Measurements from ENCODE around the gene HAL.

Gene HAL, protein sequence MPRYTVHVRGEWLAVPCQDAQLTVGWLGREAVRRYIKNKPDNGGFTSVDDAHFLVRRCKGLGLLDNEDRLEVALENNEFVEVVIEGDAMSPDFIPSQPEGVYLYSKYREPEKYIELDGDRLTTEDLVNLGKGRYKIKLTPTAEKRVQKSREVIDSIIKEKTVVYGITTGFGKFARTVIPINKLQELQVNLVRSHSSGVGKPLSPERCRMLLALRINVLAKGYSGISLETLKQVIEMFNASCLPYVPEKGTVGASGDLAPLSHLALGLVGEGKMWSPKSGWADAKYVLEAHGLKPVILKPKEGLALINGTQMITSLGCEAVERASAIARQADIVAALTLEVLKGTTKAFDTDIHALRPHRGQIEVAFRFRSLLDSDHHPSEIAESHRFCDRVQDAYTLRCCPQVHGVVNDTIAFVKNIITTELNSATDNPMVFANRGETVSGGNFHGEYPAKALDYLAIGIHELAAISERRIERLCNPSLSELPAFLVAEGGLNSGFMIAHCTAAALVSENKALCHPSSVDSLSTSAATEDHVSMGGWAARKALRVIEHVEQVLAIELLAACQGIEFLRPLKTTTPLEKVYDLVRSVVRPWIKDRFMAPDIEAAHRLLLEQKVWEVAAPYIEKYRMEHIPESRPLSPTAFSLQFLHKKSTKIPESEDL

DNA sequence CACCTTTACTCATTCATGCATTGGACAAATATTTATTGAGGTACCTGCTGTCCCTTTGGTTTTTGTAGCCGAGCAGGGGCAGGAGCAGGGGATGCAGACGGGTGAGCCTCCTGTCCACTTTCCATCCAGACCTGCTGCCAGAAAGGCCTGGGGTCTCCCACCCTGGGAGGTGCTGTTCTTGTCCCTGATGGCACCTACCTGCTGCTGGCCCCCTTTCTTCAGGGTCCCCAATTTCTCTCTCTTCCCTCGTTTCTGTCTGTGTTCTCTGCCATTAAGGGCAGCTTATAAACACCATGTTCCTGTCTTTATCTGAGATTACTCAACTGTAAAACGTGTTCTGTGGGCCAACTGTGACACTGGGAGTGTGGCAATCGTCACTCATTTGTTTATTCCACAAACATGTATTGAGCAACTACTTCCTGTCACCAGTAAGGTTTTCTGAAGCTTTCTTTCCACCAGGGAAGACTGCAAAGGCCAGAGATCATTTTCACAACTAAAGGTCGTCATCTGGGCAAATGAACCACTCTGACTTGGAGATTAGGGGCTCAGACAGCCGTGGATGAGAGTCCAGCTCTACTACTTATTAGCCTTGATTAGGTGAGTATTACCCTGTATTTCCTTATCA is at the start of gene HAL:
TSS of gene HAL (minus strand) at position 311 of the 625 bp plus-strand sequence. CDS start 434 bp downstream, outside the sequence.
- no peak for DNase-seq (ENCODE audit: low read depth)

DNA sequence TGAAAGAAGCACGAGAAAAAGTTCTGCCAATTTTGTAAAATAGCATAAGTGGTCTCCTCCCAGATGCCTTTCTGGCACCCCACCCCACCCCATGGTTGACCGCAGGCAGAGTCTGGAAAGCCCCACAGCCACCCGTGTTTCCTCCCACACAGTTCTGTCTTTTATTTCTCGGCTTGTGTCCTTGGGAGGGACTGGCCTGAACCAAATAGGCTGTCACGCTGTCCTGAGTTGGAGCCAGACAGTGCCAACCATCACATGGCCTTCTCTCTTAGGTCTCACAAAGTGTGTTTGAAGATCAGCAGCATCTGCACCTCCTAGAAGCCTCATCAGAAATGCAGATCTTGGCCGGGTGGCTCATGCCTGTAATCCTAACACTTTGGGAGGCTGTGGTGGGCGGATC is 49.4 kb upstream of the HAL start:
- no peak for DNase-seq (ENCODE audit: low read depth)

DNA sequence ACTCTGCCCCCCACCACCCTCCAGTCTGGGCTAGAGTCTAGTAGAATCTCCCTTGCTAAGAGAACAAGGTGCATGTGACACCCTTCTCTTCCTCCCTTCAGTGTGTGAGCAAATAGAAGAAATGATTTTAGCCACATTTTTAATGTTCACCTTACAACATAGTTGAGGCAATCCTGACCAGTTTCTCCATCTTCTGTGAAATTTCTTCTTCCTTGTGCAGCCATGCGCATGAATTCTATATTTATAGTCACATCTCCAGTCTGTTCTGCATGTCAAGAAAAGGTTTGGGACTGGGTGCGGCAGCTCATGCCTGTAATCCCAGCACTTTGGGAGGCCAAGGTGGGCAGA is 48.8 kb upstream of the HAL start:
- DNase-seq (ENCODE audit: low read depth): no peak

DNA sequence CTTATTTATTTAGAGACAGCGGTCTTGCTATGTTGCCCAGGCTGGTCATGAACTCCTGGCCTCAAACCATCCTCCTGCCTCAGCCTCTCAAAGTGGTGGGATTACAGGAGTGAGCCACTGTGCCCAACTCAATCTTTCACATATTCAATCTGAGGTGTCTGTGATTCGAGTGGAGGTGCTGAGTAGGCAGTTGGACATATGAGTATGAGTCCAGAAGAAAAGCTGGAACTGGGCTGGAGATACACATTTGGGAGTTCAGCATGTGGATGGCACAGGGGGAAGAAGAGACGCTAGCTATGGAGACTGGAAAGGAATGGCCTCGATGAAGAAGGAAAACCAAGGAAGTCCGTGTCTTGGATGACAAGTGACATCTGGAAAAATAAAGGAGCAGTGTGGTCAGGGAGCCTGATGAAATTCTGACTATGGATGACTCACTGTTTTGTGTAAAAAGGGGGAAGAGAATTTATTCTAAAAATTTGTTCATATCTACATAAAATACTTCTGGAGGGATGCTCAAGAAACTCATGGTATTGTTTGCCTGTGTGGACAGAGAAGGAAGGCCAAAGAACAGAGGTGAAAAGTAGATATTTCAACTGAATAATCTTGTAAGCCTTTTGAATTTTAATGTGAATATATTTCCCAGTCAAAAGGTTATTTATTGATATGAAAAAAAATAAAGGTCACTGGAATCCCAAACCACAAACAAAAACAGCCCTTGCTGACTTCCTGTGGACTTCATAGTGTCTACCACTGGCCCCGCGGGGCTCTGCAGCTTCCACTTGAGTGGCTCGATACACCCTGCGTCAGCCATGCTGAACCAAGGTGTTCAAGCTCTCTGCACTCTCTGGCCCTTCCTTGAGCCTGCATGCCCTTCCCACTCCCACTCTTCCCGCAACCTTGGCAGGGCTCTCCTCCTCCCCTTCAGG is 48.1 kb upstream of the HAL start:
- no peak for DNase-seq (ENCODE audit: low read depth)

DNA sequence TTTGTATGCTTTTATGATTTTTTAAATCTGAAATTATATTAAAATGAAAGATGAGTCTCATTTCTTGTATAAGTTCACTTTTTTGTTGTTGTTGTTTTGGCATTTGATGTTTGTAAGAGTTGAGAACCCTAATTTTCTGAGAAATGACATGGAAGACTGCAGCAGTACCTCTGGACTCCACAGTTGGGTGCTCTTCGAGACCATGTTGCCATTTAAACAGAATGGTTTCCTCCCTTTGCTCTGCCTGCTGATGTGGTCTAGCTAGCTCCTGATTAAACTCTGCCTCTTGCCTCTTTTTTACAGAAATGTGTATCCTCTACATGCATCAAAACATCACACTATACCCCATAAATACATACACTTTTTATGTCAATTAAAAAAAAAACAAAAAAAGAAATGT is 45.0 kb upstream of the HAL start:
- no peak for DNase-seq (ENCODE audit: low read depth)

DNA sequence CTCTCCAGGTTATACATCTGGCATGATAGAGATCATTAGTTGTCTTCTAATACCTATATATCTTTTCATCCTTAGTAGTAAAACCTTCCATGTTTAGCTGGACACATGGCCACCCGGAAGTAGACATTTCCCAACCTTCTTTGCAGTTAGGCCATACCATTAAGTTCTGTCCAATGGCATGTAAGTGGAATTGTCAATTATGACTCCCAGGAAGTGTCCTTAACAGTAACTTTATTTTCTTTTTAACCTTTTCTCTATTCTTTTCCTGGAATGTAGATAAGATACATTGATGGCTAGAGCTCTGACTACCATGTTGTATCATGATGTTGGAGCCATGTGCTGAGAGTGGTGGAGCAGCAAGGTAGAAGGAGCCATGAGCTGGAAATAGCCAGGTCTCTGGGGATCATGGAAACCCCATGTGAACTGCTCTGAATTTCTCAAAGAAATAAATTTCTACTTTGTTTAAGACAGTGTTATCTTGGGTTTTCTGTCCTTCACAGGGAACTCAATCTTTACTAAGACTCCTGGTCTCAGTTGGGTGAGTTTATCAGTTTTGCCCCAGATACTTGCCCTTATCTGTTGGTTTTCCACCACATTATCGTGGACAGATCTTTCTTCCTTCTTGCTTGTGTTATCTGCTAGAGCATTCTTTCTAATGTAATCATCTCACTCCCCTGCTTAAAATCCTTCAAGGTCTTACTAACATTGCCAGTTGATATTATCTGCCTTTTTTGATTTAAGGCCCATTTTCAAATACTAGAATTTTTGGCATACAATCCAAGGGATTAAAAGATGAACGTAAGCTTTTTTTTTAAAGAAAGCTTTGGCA is 44.4 kb upstream of the HAL start:
- no peak for DNase-seq (ENCODE audit: low read depth)

DNA sequence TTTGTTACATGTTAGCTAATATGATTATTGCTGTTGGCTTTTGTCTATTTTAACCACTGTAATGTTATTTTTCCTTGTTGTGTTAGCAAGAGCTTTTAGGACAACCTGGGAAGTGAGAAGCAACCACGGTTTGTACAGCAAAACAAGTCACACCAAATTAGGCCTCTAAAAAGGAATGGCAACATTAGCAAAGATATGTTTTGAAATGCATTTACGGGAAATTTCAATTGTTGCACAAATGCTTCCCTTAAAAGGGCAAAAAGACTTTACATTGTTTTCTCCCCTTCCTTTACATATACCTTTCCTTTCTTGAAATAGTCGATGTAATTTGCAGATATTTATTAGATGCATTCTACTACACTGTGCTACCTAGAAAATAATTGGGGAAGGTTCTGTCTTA is 43.4 kb upstream of the HAL start:
- DNase-seq (ENCODE audit: low read depth): no peak

DNA sequence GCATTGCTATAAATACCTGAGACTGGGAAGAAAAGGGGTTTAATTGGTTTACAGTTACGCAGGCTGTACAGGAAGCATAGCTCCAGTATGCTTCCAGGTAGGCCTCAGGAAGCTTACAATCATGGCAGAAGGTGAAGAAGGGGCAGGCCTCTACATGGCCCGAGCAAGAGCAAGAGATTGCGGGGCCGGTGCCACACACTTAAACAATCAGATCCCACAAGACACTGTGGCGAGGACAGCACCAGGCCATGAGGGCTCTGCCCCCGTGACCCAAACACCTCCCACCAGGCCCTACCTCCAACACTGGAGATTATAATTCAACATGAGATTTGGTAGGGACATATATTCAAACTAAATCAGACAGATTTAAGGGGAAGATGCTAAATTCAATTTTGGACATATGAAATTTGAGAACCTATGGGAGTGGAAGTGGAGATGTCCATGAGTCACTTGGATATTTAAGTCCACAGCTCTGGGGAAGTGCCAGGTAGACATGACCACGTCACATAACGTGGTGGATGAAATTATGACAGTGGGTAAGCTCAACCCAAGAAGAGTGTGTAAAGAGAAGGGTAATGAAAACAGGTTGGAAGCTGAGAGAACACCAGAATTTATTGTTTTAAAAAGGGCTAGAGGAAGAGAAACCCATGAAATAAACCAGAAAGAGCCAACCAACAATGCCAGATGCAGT is 40.8 kb upstream of the HAL start:
- DNase-seq (ENCODE audit: low read depth): no peak

DNA sequence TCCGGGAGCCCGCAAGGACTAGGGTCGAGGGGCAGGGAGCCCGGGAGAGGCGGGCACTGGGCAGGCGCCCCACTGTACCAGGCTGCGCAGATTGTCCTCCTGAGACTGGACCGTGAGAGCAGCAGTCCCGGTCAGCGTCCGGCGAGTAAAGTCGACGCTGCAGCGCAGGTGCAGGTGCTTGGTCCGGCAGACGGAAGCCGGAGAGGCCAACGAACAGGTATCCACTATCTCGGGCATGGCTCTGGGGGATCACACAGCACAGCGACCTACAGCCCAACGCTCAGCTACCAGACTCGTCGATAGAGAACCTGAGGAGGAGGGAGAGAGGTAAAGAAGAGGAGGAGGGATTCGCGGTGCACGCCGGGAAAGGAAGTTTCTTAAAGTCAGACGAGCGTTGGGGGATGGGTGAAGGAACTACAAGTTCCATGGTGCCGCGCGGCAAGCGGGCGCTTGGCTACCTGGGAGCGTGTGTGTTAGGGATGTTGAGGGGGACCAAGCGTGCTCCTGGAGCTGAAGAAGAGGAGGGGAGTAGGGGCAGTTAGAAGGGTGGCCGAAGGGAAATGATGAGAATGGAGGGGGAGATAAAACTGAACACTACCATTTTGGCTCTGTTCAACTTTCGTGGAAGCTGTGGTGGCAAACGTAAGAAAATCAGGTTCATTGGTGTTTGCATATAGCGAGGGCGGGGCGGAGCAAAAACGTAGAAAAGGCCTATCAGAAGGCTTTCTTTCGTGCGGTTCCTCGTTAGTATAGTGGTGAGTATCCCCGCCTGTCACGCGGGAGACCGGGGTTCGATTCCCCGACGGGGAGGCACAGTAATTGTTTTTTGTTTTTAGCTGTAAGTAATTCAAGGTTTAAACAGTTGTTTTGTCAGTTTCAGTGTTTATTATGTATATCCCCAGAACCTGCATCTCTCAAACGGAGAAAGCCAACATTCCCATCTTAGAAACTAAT is 39.4 kb upstream of the HAL start, which contains the start of gene LTA4H:
TSS of gene LTA4H (minus strand) at position 305 of the 954 bp plus-strand sequence. CDS start at position 237, 68 bp downstream.
- DNase-seq (ENCODE audit: low read depth): peak; percentile 93

DNA sequence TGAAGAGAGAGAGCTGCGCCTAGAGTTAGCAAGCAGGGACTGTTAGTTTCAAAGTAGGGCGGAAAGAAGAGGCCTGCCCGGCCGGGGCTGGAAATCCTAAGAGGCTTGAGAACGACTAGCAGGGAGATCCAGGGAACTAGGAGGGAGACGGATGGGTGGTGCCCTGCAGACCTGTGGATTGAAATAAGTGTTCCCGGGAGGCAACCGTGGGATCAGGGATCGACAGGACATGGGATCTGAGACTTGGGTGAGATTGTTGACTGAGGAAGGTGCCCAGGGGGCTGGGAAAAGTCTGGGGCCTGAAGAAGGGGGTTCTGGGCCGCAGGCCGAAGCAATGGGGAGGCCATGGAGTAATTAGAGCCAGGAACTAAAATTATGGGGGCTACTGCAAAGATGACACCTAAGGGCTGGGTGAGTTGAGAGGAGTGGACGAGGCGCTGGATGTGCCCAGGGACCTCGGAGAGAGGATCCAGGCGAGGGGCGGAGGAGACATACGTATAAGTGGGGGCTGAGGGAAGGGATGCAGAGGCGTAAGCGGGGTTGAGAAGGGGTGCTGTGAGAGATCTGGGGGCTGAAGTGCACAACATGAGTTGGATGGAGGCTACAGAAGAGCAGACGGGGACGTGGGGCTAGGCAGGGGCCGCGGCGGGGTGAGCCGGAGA is 38.6 kb upstream of the HAL start:
- no peak for DNase-seq (ENCODE audit: low read depth)

DNA sequence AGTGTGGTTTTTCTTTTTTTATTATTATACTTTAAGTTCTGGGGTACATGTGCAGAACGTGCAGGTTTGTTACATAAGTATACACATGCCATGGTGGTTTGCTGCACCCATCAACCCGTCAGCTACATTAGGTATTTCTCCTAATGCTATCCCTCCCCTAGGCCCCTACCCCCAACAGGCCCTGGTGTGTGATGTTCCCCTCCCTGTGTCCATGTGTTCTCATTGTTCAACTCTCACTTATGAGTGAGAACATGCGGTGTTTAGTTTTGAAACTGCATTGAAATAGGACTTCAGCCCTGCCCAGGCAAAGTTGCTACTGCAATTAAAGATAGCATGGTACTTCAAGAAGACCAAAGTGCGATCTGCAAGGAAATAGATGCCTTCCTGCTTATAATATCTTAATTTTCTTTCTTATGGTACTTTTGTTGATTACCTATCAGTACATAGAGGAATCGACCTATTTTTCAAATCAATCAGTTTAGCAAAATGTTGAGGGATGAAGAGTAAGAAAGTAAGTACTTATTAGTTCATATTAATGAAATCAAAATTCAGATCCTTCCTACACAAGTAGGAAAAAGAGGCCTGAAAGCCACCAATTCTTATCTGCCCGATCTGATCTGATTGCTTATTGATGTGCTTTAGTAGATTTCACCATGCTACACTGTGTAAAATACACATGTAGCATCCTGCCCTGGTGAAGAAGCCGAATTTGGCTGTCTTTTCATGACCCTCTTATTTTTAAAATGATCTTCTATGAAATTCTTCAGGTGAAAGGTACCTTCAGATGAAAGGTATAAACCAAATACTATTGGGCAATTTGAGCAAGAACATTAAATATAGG is 37.6 kb upstream of the HAL start:
- DNase-seq (ENCODE audit: low read depth): no peak

DNA sequence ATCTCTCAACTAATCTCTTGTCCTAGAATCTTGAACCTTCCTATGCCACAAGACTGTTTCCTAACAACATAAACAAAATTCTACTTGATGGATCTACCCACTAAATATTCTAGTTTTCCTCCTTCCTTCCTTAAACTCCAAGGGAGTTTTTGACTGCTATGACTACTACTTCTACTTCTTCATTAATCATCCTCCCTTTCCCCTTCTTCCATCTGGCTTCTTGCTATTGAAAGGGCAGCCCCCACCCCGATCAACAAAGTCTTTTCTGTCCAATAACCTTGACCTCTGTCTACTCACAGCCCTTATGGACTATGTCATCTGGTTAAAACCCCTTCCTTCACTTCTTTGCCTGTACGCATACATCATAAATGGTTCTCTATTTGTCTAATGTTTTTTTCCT is 33.7 kb upstream of the HAL start:
- DNase-seq (ENCODE audit: low read depth): no peak

DNA sequence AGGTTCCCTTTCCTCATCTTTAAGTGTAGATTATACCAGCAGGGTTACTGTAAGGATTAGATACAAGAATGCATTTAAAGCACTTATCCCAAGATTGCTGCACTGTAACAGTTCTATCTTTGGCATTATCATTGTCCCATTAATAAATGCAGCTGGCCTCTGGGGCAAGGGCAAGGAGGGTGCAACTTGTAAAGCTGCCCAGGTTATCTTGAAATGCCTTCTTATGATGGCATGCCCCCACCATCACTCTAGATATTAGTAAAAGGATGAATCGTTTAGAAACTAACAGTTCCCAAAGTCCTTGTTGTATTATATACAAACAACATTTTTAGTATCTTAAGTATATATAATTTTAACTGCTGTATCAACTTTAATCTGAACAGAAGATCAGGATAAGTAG is 32.4 kb upstream of the HAL start:
- no peak for DNase-seq (ENCODE audit: low read depth)

DNA sequence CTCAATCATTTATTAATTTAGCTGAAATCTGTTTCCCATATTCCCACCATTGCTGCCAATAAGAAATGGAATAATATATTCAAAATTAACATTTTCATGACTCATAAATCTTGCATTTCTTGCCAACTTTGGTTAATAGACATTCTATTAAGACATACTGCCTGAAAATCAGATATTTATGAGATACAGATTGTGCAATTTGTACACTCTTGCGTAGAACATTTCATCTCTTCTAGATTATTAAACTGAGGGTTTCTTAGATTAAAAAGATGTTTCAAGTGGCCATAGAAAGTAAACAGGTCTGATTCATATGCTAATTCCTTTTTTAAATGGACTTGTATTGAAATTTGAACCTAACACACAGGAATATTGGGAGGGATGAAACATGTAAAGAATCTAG is 30.2 kb upstream of the HAL start:
- DNase-seq (ENCODE audit: low read depth): no peak

DNA sequence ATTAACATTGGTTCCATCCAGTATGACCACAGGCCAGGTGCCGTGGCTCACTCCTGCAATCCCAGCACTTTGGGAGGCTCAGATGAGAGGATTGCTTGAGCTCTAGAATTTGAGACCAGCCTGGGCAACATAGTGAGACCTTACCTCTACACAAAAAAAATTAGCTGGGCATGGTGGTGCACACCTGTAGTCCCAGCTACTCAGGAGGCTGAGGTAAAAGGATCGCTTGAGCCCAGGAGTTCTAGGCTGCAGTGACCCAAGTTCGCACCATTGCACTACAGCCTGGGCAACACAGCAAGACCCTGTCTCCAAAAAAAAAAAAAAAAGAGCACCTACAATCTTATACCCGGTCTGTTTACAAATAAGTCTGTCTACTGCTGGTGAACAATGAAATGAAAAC is 29.4 kb upstream of the HAL start:
- DNase-seq (ENCODE audit: low read depth): no peak

DNA sequence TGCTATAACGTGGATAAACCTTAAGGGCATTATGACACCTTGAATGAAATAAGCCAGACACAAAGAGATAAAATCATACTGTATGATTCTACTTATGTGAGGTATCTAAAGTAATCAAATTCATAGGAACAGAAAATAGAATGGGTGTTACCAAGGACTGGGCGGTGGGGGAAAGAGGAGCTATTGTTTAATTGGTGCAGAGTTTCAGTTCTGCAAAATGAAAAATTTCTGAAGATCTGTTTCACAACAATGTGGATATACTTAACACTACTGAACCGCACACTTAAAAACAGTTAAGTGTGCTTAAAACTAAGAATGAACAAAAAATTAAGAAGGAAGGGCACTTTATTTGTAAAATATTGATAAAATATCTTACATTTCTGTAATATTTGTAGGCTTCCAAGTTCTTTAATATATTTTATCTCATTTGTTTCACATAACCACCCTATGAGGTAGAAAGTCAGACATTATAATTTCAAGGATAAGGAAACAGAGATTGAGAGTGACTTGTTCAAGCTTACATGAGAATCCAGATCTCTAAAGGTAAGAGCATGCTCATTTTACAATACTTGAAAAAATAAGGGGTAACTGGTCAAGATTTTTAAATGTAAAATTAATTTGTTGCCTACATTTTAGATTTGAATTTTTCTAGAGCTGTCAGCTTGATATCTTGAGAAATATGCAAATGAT is 24.3 kb upstream of the HAL start:
- no peak for DNase-seq (ENCODE audit: low read depth)

DNA sequence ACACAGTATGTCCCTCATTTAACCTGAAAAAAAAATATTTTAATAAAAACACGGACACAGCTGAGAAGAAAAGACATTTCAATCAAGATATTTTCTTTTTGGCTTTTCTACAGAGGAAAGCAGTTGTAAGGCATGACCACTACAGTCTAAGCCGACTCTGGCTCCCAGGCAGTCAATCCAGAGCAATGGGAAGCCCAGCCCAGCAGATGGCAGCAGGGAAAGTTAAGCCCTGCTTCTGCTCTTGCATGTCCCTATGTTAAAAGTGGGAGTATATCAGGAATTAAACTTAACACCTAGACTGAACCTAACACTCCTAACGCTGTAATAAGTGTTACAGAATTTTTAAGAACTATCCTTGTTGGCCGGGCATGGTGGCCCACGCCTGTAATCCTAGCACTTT is 19.5 kb upstream of the HAL start:
- no peak for DNase-seq (ENCODE audit: low read depth)

All from activated T-helper 9 cell treated with anti-CD3 and anti-CD28 coated beads, Interleukin-2, amount 50 U/mL, for 16 hours (primary cell).